ENCODE measurements around the gene TLN1. TPM values are rescaled to one million over a fixed set of nuclear protein-coding genes. Genes with fewer than 3 reads are reported as not detected.

Gene TLN1
- total RNA-seq, 1 experiment from 2014 or later, result 109 TPM

DNA sequence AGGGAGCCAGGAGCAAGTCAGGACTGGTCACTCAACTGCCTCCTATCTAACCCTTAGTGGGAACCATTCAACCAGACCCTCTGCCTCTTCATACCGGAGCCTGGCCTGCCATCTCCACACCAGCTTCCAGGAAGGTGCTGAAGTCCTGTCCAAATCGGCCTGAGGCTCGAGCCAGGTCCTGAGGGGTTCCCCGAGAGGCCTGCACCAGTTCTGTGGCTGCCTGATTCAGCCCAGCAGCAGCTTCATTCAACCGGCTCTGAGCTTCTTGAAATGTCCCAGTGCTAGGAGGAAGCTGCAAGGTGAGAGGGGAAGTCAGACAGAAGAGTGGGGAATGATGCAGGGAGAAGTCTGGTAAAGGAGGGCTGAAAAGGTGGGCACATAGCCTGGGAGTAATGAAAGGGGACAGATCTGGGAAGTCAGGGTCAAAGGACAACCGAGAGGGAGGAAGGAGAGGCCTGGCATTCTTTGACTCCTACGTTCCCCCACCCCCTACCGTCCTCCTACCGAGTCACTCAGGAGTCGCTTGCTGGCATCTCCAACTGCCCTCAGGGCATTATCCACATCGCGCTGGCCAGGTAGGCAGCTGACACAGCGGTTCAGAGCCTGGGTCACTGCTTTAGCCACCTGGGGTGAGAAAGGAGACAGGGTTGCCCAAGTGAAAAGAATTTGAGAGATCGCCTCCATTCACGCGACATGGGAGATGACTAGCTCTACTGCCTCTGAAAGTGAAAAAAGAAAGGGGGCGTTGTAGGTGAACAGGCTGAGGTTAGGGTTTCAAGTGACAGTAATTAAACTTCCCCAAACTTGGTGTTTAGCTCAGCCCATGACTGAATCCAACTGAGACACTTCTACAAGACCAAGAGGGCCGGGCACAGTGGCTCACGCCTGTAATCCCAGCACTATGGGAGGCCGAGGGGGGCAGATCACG is 20.2 kb downstream of the TLN1 start:
- Mint-ChIP-seq H3K4me1 (no peaks in the 10 kb centered on the region), H3K36me3 (peaks cover 83% of the 10 kb centered on the region), H3K27ac (no peak overlapping the region), H3K9me3 (no peaks in the 10 kb centered on the region), H3K4me3 (no peak overlapping the region), H3K27me3 (ENCODE audit: low read depth) (no peaks in the 10 kb centered on the region)
- ChIA-PET POLR2A (no interaction called here), CTCF (interaction anchor here (1.1 to 4.1 kb wide), 9 partner anchors 15 to 101 kb away, joined by 3 to 29 read pairs (median 5); partner anchors contain the start of genes CREB3 and TLN1)
- DNase-seq (ENCODE audit: low spot score) (no peak), ATAC-seq (no peak)
- TF ChIP-seq MXD4 (CRISPR knock-in tag; IDR thresholded peaks at IDR 0.05; ENCODE audit: borderline replicate concordance) (no peak), ELF4 (CRISPR knock-in tag; IDR thresholded peaks at IDR 0.05; ENCODE audit: low read depth) (no peak), ETV6 (CRISPR knock-in tag; IDR thresholded peaks at IDR 0.05) (no peak), TCF7 (CRISPR knock-in tag; IDR thresholded peaks at IDR 0.05; ENCODE audit: low read depth) (no peak), GABPB1 (CRISPR knock-in tag; IDR thresholded peaks at IDR 0.05) (no peak), GTF2I (CRISPR knock-in tag; conservative IDR thresholded peaks at IDR 0.05) (no peak), NR2C2 (CRISPR knock-in tag; IDR thresholded peaks at IDR 0.05) (no peak), SMAD3 (CRISPR knock-in tag; IDR thresholded peaks at IDR 0.05; ENCODE audit: borderline replicate concordance) (no peak), ZNF317 (CRISPR knock-in tag; IDR thresholded peaks at IDR 0.05; ENCODE audit: borderline replicate concordance, low read depth) (no peak), IRF2 (CRISPR knock-in tag; IDR thresholded peaks at IDR 0.05; ENCODE audit: borderline replicate concordance, low read depth) (no peak), ZNF232 (CRISPR knock-in tag; IDR thresholded peaks at IDR 0.05) (no peak), TP53 (CRISPR knock-in tag; IDR thresholded peaks at IDR 0.05) (no peak), CREB1 (CRISPR knock-in tag; IDR thresholded peaks at IDR 0.05) (no peak), SP1 (CRISPR knock-in tag; conservative IDR thresholded peaks at IDR 0.05) (no peak), GRHL2 (CRISPR knock-in tag; IDR thresholded peaks at IDR 0.05; ENCODE audit: insufficient replicate concordance, severe bottlenecking) (no peak)
- TF ChIP-seq, protein P1, sequence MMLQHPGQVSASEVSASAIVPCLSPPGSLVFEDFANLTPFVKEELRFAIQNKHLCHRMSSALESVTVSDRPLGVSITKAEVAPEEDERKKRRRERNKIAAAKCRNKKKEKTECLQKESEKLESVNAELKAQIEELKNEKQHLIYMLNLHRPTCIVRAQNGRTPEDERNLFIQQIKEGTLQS (CRISPR knock-in tag; conservative IDR thresholded peaks at IDR 0.05), result no peak
- TF ChIP-seq, protein P2, sequence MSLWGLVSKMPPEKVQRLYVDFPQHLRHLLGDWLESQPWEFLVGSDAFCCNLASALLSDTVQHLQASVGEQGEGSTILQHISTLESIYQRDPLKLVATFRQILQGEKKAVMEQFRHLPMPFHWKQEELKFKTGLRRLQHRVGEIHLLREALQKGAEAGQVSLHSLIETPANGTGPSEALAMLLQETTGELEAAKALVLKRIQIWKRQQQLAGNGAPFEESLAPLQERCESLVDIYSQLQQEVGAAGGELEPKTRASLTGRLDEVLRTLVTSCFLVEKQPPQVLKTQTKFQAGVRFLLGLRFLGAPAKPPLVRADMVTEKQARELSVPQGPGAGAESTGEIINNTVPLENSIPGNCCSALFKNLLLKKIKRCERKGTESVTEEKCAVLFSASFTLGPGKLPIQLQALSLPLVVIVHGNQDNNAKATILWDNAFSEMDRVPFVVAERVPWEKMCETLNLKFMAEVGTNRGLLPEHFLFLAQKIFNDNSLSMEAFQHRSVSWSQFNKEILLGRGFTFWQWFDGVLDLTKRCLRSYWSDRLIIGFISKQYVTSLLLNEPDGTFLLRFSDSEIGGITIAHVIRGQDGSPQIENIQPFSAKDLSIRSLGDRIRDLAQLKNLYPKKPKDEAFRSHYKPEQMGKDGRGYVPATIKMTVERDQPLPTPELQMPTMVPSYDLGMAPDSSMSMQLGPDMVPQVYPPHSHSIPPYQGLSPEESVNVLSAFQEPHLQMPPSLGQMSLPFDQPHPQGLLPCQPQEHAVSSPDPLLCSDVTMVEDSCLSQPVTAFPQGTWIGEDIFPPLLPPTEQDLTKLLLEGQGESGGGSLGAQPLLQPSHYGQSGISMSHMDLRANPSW (CRISPR knock-in tag; conservative IDR thresholded peaks at IDR 0.05; ENCODE audit: low read depth), result no peak
- TF ChIP-seq, protein P3, sequence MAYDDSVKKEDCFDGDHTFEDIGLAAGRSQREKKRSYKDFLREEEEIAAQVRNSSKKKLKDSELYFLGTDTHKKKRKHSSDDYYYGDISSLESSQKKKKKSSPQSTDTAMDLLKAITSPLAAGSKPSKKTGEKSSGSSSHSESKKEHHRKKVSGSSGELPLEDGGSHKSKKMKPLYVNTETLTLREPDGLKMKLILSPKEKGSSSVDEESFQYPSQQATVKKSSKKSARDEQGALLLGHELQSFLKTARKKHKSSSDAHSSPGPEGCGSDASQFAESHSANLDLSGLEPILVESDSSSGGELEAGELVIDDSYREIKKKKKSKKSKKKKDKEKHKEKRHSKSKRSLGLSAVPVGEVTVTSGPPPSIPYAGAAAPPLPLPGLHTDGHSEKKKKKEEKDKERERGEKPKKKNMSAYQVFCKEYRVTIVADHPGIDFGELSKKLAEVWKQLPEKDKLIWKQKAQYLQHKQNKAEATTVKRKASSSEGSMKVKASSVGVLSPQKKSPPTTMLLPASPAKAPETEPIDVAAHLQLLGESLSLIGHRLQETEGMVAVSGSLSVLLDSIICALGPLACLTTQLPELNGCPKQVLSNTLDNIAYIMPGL (CRISPR knock-in tag; IDR thresholded peaks at IDR 0.05), result no peak
- TF ChIP-seq, protein P4, sequence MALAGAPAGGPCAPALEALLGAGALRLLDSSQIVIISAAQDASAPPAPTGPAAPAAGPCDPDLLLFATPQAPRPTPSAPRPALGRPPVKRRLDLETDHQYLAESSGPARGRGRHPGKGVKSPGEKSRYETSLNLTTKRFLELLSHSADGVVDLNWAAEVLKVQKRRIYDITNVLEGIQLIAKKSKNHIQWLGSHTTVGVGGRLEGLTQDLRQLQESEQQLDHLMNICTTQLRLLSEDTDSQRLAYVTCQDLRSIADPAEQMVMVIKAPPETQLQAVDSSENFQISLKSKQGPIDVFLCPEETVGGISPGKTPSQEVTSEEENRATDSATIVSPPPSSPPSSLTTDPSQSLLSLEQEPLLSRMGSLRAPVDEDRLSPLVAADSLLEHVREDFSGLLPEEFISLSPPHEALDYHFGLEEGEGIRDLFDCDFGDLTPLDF (CRISPR knock-in tag; IDR thresholded peaks at IDR 0.05), result no peak

All from WTC11 (cell line).